GM18519 (cell line): ENCODE results near the gene ZFAND3.

Experiments
- ATAC-seq: cut with Tn5 transposase; IDR thresholded peaks from one replicate; pipeline ENCODE4 v1.9.1; 2021; ENCODE audit warnings: mild to moderate bottlenecking, moderate library complexity; ENCODE audit not compliant: unreplicated experiment, low FRiP score

Gene ZFAND3

DNA sequence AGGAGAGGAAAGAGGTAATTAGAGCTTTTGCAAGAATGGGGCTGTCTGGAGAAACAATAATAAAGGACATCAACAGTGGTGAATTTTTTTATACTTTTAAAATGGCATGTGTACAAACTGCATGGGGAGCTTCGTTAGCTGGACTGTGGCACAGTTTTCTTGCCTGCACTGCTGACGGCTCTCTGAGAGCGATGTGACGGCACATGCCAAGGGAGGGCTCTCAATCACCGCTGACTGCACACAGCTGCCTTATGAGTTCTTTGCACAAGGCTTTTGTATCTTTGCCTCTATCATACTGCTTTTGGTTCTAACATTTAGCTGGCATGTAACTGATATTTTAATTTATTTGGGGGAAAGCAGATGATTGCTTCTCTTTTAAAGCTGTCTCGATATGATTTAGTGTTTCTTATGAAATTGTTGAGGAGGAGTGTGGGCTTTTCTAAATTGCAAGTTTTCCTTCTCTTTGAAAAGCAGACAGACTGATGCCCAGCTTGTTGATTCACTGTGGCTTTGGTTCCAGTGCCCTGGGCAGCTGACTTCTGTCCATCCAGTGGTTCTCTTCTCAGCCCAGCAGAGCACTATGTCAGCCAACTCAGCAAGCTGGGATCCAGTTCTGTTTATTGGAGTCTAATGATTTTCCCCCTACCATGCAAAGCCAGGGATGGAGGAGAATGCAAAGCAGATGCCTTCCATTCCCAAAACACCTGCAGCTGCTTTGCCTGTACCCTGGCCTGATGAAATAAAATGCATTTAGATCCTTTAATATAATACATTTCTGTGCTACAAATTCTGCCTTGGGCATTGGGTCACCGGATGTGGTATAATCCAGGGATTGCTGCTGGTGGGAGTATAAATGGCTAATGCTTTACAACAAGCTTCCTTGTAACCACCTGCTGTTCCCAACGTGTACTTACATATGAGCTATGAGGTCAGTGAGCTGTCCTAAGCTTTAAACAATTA is 323.9 kb downstream of the ZFAND3 start:
- no peak for ATAC-seq

- ATAC-seq: no peak
Observed at GRCh38 chr6:38144365-38144945, 324.9 kb downstream of the ZFAND3 start.

DNA sequence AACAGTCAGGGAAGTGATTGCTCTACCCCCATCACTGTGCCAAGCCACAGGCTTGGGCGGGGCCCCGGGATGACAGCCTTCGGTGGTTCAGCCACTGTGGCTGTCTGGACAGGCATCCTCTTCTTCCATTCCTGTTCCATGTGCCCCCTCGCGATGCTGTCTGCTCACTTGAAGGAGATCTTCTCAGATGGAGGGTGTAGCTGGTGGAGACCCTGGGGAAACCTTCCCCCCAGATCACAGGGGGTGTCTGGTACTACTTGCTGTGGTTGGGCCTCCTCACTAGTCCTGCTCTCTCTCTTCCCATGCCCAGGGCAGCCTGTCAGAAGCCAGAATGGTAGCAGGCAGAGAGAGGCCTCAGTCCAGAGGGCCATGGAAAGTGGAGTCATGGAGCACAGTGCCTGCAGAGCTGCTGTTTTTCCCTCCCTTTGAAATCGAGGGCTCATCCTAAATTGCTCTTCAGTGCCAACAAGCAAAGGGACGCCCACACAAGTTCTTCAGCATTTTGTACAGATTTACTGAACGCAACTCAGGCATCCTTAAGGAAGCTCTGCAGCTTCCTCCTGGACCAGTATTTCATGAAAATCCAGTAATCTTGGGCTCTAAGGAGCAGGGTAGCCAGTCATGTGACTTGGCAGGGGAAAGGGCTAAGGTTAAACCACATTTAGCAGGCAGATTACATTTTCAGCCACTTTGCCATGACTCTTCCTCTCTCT is 326.6 kb downstream of the ZFAND3 start:
- no peak for ATAC-seq

- ATAC-seq: no peak
Observed at GRCh38 chr6:38146734-38147027, 327.2 kb downstream of the ZFAND3 start.

GRCh38 chr6:38148606-38149005 is 329.1 kb downstream of the ZFAND3 start:
- ATAC-seq: no peak

- no peak for ATAC-seq
Observed at GRCh38 chr6:38149531-38149930, 330.0 kb downstream of the ZFAND3 start.

GRCh38 chr6:38150021-38150420 is 330.5 kb downstream of the ZFAND3 start:
- ATAC-seq: no peak

DNA sequence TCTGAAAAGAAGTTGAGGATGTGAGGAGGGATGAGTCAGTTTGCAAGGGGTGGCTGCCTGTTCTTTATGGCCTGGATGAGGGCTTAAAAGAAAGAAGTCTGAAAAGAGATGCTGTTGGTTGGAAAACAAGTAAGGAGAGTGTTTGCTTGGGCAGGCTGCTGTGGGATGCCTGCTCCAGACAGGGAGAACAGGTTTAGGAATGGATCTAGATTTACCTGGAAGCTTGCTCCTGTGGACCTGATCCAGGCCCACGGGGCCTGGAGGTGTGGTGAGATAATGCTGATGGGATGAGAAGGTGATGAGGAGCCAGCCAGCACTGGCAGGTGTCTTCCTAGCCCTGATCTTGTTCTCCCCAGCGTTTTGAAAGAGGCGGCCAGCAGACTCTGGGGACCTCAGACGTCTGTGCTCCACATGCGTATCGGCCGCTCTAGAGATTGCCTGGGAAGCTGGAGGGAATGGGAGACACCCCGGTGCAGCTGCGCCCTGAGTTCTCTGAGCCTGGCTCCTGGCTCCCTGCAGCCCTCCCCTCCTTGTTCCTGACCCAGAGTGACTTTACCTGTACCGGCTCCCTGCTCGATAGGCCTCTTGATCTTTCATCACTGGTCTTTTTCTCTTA is 331.3 kb downstream of the ZFAND3 start:
- ATAC-seq: no peak

GRCh38 chr6:38151580-38152500 is 332.3 kb downstream of the ZFAND3 start:
- ATAC-seq: no peak

DNA sequence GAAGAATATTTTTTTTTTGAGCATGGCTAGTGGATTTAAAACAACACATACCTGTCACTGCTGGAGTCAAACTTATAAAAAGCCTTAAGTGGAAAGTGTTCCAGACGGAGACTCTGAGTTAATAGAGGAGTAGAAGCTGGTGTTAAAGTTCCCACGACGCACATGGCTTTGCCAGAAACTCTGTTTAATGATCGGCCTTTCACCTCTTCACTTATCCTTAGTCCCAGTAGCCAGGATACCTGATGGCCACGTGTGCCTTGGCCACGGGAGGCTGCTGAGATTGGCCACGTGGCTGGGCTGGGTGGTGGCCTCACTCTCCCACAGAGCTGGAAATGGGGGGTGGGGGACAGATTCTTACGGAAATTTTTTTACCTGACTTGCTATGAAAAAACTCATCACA is 333.1 kb downstream of the ZFAND3 start:
- ATAC-seq: no peak

DNA sequence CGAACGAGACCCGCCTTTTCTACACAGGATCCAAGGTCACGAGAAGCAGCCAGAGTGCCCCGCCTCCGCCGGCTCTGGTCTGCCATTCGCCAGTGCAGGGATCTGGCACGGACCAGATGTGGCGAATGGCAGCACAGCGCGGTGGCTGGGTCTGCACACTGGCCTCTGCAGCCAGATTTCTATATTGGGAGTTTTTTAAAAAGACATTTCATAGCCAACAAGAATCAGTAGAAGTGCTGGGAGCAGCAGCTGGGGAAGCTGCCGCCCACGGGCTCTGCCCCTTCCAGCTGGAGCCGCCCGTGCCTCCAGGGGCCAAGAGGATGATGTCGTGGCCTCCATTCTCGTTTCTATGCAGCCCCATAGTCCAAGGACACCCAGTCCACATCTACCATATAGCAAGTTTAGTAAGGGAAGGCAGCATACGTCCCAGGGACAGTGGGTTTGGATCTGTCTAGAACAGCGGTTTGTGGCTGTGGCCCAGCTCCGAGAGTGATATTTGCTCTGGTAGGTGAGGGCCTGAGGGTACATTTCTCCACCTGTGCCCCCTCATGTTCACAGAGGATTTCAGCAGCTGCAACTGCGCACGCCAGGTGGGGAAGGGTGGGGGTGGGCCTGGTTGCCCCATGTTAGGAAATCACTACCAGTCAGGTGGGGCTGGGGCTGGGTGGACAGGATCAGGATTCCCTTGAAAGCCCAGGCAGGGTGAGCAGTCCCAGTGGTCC is 333.7 kb downstream of the ZFAND3 start:
- no peak for ATAC-seq

- no peak for ATAC-seq
Observed at GRCh38 chr6:38153798-38154345, 334.3 kb downstream of the ZFAND3 start.

- ATAC-seq: no peak
Observed at GRCh38 chr6:38154731-38155130, 335.2 kb downstream of the ZFAND3 start.

DNA sequence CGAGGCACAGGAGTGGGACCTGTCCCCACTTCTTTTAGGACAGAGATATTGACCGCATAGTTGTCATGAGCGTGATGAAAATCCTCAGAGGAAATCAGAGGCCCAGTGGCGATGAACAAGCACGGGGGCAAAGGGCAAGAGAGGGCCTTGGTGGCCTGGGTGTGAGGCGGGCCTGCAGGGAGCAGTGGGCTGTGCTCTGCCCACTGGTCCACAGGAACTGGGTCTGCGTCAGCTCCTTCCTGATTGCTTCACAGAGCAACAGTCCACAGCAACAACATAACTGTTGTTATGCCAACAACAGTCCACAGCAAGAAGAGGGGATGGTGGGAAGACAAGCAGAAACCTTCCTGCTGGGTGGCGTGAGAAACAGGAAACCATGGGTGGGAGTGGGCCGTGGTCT is 335.6 kb downstream of the ZFAND3 start:
- no peak for ATAC-seq

DNA sequence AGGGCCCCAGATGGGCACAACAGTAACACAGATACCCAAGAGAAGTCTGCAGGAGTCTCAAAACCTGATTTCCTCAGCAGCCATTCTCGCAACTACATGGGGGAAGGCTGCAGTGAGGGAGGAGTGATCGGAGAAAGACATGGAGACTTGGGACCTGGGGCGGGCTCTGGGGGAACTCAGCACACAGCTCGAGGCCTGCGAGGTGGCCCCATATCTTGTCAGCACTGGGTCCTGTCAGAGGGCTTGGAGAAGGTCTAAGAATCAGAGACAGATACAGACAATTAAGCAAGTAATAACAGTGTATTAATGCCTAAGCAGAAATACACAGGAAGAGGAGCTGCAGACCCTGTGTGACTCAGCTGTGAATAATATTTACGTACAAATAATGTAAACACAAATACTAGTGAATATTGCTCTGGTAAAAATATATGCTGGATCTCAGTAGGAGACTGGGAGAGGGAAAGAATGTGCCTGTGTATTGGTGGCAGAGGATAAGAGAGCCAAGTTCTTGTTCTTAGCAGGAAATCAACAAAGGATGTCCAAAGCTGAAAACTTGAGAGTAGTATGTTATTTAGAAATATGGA is 336.2 kb downstream of the ZFAND3 start:
- no peak for ATAC-seq

GRCh38 chr6:38156818-38157565 is 337.5 kb downstream of the ZFAND3 start:
- ATAC-seq: no peak

- ATAC-seq: no peak
Observed at GRCh38 chr6:38157905-38158304, 338.4 kb downstream of the ZFAND3 start.

- ATAC-seq: no peak
Observed at GRCh38 chr6:38158762-38159350, 339.3 kb downstream of the ZFAND3 start.
